ENCODE measurements around the gene ARHGEF1. TPM values are rescaled to one million over a fixed set of nuclear protein-coding genes. Genes with fewer than 3 reads are reported as not detected.

Gene ARHGEF1
- total and polyA plus RNA-seq, 7 donors = 15.8 to 28.0 (median 20.7) TPM

DNA sequence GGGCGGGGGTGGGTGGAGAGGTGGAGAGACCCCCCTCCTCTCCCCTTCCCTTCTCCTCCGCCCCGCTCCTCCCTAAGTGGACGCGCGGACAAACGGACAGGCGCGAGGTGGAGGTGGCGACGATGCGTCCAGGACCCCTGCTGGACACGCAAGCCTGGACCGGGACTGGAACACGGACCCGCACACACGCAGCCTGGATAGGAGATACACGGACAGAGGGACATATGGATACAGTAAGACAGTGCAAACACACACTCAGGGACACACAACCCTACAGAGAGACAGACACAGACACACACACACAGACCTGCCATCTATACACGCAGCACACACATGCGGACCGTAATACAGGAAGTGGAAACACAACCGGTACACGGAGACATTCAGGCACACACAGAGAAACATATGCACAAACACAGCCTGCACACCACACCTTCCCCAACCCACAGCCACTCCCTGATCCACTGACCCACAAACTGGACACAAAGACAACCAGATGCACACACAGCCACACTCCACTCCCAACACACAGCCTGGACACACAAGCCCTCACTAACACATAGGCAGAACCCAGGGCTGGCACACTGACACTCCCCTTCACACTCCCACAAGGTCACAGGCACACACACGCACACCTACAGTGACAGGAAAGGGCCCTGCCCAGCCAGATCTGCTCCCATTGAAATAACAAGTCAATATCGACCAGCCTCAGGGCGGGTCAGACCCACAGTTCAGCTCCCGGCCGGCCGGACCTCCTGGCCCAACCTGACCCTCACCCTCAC lies 46.0 kb downstream of the ARHGEF1 start:
- ATAC-seq = no peak
- 2 to 5% (median 4%) methylated on average over 24 to 29 of the region's 29 CpGs for WGBS, 3 donors
- intact Hi-C loops (cut with DNase I) = no loop called here
- no peak overlapping the region for H3K27ac ChIP-seq
- no peaks in the 10 kb centered on the region for H3K36me3 ChIP-seq (ENCODE audit: insufficient read depth in 1 of 2, low read depth in 1 of 2)
- H3K4me1 ChIP-seq = peaks cover 5% of the 10 kb centered on the region
- H3K9me3 ChIP-seq = no peaks in the 10 kb centered on the region
- peak overlapping the region; percentile 52 for H3K4me3 ChIP-seq
- peaks cover 0 to 94% (median 56%) of the 10 kb centered on the region in 3 donors for H3K27me3 ChIP-seq (ENCODE audit: insufficient read depth in 3 of 3, low read length in 2 of 3)
- DNase-seq = no peak
- TF ChIP-seq, protein P1, sequence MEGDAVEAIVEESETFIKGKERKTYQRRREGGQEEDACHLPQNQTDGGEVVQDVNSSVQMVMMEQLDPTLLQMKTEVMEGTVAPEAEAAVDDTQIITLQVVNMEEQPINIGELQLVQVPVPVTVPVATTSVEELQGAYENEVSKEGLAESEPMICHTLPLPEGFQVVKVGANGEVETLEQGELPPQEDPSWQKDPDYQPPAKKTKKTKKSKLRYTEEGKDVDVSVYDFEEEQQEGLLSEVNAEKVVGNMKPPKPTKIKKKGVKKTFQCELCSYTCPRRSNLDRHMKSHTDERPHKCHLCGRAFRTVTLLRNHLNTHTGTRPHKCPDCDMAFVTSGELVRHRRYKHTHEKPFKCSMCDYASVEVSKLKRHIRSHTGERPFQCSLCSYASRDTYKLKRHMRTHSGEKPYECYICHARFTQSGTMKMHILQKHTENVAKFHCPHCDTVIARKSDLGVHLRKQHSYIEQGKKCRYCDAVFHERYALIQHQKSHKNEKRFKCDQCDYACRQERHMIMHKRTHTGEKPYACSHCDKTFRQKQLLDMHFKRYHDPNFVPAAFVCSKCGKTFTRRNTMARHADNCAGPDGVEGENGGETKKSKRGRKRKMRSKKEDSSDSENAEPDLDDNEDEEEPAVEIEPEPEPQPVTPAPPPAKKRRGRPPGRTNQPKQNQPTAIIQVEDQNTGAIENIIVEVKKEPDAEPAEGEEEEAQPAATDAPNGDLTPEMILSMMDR (IDR thresholded peaks at IDR 0.05) = no peak

DNA sequence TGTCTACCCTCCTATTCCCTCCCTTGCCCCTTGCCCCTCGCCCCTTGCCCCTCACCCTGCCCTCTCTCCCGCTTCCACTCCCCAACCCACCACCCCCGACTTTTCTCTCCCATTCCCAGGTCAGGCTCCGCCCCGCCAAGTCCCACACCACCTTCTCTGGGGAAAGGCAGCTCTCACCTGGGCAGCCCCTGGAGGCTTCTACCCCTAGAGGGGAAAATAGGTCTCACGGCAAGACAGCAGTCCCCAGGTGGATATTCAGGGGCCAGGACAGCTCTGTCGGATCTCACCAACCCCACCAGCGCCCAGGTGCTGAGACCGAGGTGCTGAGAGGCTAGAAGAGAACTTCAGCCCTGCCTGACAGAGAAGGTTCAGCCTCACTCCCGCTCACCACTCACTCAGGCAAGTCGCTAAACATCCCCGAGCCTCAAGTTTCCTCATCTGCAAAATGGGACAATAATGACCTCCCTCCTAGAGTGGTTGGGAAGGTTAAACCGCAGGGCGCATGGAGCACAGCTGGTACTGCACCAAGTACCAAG lies 46.6 kb downstream of the ARHGEF1 start:
- no peak for DNase-seq
- no peak for ATAC-seq

DNA sequence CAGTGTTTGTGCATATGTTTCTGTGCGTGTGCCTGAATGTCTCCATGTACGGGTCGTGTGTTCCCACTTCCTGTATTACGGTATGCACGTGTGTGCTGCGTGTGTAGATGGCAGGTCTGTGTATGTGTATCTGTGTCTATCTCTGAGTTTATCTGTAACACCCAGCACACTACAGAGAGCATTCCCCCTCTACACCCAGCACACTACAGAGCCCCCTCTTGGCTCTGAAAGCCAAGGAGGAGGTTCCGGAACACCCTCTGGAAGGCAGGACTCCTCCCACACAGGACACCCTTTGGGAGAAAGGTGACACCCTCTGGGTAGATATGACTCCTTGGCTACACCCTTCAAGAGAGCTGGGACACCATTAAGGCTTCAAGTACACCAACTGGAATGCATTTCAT lies 47.3 kb downstream of the ARHGEF1 start:
- H3K36me3 ChIP-seq (ENCODE audit: insufficient read depth in 1 of 2, low read depth in 1 of 2) = no peaks in the 10 kb centered on the region
- DNase-seq (no peak), ATAC-seq (no peak)
- H3K9me3 ChIP-seq = no peaks in the 10 kb centered on the region
- intact Hi-C loops (cut with DNase I) = loop anchor here in 1 of 2 donors (5.0 kb wide), 1 partner anchor 53 kb away; the partner anchor contains the start of gene CD79A
- peaks cover 5% of the 10 kb centered on the region for H3K4me1 ChIP-seq
- H3K4me3 ChIP-seq = no peak overlapping the region
- TF ChIP-seq, protein P1 (IDR thresholded peaks at IDR 0.05) = no peak
- H3K27ac ChIP-seq = no peak overlapping the region
- 11 to 14% (median 14%) methylated on average over 7 of the region's 7 CpGs for WGBS, 3 donors
- H3K27me3 ChIP-seq (ENCODE audit: insufficient read depth in 3 of 3, low read length in 2 of 3) = peaks cover 0 to 87% (median 51%) of the 10 kb centered on the region in 3 donors

More for the DNA sequence above, 46.6 kb downstream of the ARHGEF1 start:
- no peaks in the 10 kb centered on the region for H3K9me3 ChIP-seq
- peaks cover 0 to 87% (median 55%) of the 10 kb centered on the region in 3 donors for H3K27me3 ChIP-seq (ENCODE audit: insufficient read depth in 3 of 3, low read length in 2 of 3)
- no peak overlapping the region for H3K4me3 ChIP-seq
- no peaks in the 10 kb centered on the region for H3K36me3 ChIP-seq (ENCODE audit: insufficient read depth in 1 of 2, low read depth in 1 of 2)
- no peak overlapping the region for H3K27ac ChIP-seq
- TF ChIP-seq, protein P1 (IDR thresholded peaks at IDR 0.05) = no peak
- peaks cover 5% of the 10 kb centered on the region for H3K4me1 ChIP-seq
- WGBS, 3 donors = 14 to 15% (median 15%) methylated on average over 14 of the region's 14 CpGs
- intact Hi-C loops (cut with DNase I) = loop anchor here in 1 of 2 donors (5.0 kb wide), 1 partner anchor 52 kb away; the partner anchor contains the start of gene CD79A

DNA sequence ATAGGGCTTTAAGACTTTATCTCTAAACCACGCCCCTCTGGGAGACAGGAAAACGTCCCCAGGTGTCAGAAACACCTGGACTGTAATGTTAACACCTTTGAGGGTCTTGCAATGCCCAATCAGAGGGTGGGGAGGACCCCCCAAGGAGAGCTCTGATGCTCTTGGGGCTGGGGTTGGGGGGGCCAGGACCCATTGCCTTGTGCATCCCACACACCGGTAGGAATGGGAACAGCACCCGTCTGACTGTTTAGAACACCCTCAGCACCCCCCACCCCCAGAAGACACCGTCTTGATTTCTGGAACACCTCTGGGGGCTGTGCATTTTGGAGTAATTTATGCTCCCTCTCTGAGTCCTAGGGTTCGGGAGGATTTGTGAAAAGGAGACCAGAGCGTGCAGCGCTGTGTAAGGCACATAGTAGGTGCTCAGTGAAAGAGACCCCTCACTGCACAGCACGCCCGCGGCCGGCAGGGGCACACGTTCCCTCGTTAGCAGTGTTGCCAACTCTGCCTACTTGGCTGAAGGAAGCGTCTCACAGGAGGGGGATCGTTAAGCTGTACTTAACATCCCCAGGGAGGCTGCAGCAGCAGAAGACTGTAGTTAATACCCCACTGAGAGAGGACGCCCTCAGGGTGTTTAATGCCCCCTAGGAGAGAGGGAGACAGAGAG lies 48.1 kb downstream of the ARHGEF1 start:
- 5 to 6% (median 5%) methylated on average over 17 of the region's 17 CpGs for WGBS, 3 donors
- ATAC-seq (no peak), DNase-seq (no peak)
- Histone ChIP-seq H3K36me3 (ENCODE audit: insufficient read depth in 1 of 2, low read depth in 1 of 2) (no peaks in the 10 kb centered on the region), H3K27me3 (ENCODE audit: insufficient read depth in 3 of 3, low read length in 2 of 3) (peaks cover 0 to 87% (median 46%) of the 10 kb centered on the region in 3 donors), H3K4me1 (peaks cover 5% of the 10 kb centered on the region), H3K9me3 (no peaks in the 10 kb centered on the region), H3K27ac (no peak overlapping the region), H3K4me3 (no peak overlapping the region)
- intact Hi-C loops (cut with DNase I) = loop anchor here in 1 of 2 donors (5.0 kb wide), 1 partner anchor 54 kb away; the partner anchor contains the start of gene CD79A
- TF ChIP-seq, protein P1 (IDR thresholded peaks at IDR 0.05) = no peak
